Stimulated activated CD4-positive, alpha-beta T cell treated with anti-CD3 and anti-CD28 coated beads, Interleukin-4, amount 100 ng/mL, for 24 hours (primary cell): ENCODE data around the gene AGRP.
"Not testable (repeated sequence)": the region's sequence is repeated elsewhere in the genome, so short reads cannot be mapped to it uniquely, and the experiment has no call there.

ENCODE experiments used
- DNase-seq: peaks from one replicate; pipeline ENCODE4 v3.0.0-alpha.2; 2020

Gene AGRP

DNA sequence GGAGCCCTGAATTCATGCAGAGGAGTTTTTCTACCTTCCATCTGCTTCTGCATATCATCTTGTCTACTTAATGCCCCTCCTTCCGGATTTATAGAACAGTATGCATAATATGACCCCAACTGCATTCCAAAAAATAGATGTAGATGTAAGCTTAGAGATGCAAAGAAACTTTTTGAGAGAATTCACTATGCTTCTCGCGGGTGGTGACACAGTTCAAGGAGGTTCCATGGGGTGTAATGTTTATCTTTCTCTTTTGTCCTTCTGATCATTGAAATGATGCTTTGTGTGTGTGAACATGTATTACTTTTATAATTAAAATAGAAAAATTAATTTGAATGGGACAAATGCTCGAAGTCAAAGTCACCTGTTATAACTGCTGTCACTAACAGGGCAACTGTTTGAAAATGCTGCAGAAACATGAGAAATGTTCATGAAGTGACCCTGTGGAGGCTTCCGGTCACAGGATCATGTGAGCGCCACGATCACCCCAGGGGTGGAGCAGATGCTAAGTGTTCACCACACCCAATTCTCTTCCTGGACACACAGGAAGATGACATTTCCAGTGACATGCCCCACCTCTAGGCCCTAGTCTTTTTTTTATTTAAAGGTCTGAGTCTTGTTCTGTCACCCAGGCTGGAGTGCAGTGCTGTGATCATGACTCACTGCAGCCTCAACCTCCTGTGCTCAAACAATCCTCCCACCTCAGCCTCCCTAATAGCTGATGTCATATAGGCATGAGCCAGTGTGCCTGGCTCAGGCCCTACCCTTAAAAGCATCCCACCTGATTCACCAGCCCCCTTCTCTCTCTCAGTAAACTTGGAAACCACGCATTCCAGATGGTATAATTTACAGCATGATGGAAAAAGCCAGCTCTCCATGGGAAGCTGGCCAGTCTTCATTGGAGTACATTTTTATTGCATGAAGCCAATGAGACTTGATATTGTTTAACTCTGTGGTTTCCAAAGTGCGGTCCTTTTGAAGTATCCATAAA is 21.0 kb upstream of the AGRP start:
- peak; percentile 32 for DNase-seq

- no peak for DNase-seq
Measured at GRCh38 chr16:67499106-67499505, 15.8 kb upstream of the AGRP start.

DNA sequence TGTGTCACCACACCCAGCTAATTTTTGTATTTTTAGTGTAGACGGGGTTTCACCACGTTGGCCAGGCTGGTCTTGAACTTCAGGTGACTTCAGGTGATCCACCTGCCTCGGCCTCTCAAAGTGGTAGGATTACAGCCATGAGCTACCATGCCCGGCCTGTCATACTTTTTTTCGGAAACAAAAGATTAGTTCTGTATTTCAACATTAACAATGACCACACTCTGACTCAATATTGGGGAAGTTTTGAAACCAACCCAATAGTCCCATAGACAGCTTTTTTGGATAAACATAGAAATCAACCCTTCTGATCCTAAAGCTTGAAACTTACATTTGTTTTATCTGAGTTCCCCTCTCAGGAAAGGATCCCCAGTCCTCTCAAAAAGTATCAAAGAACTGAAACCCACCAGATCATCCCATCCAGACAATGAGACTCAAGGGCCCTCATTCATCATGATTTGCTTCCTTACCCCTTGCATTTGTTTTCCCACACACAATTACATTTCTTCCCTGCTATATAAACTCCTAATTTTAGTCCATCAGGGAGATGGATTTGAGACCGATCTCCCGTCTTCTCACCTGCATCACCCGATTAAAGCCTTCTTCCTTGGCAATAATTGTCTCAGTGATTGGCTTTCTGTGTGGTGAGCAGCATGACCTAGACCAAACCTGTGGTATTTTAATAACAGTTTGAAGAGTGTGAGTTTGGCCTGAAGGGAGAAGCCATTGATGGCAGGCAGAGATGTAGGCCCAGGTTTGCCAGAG is 7.2 kb upstream of the AGRP start:
- no peak for DNase-seq

DNA sequence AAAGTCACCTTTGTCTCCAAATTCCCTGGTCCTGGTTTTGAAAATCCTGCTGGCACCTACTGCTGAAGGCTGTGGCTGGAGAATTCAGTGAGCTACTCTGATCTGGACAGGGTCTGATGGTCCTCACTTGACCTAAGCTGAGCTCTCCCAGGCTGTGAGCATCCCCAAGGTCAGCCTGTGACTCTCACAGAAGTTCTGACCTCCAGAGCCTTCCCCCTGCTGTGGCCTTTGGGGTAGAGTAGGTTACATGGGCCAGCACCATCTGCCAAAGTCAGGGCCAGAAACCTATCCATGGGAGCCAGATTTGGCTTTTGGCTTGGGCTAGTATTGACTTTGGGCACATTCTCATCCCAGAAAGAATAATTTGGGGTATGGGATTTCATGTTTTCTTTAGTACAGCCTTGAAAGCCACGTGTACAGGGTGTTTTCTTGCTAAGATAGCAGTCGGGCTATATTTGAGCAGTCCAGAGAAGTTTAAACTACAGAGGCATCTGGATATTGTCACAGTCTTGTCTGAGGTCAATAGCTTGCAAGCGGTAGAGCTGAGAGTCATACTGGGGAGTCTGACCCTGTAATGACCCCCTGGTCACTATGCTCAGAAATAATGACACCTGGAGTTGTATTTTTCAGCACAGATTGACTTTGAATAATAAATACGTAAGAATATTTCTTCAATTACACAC is 6.2 kb upstream of the AGRP start:
- no peak for DNase-seq

DNA sequence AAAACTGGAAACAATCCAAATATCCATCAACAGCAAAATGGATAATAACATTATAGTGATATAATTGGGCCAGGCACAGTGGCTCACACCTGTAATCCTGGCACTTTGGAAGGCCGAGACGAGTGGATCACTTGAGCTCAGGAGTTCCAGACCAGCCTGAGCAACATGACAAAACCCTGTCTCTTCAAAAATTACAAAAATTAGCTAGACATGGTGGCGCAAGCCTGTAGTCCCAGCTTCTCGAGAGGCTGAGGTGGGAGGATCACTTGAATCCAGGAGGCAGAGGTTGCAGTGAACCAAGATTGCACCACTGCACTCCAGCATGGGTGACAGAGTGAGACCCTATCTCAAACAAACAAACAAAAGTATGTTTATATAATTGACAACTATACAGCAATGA is 4.2 kb upstream of the AGRP start:
- not testable (repeated sequence) for DNase-seq

GRCh38 chr16:67486805-67487204 is 3.5 kb upstream of the AGRP start:
- DNase-seq: no peak

DNA sequence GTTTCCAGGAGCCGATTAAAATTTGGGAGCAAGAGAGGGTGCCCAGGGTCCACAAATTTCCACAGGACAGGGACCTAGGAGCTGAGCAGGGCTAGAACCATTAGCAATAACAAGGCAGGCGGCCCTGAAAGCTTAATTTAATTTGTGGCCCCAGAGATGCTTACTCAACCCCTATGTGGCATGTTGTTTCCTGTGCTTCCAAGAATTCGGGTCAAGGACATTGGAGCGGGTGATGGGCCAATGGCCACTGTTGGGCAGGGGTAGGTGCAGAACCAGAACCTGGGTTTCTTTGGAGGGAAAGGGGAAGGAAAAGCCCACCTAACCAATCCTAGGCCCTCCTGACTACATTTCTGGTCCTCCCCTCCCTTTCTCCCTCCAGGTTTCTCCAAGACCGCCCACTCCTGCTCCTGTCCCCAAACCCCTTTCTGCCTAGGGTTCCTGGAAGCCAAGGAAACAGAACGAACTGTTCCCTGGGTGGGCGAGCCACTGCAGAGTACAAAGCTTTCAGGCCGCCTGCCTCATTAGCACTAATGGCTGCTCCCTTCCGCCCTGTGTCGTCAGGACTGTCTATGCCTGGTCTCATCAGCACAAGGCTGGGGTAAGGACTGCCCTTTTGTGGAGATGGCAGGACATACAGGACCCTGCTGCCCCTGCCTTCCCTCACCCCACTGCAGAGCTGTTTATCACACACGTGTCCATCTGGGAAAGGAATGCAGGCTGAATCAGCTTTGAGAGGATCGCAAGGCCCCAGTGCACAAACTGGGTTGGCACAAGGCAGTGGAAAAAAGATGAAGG is 581 bp upstream of the AGRP start:
- no peak for DNase-seq

- peak; percentile 6 for DNase-seq
Measured at GRCh38 chr16:67482233-67482924, 968 bp downstream of the AGRP start.

GRCh38 chr16:67481561-67482232 is 1.6 kb downstream of the AGRP start:
- peak; percentile 52 for DNase-seq

- peak; percentile 99 for DNase-seq
Measured at GRCh38 chr16:67480833-67481560, 2.4 kb downstream of the AGRP start, which contains the start of gene ATP6V0D1. Gene ATP6V0D1 (minus strand): TSS chr16:67481157. CDS start chr16:67481086, 71 bp downstream.

DNA sequence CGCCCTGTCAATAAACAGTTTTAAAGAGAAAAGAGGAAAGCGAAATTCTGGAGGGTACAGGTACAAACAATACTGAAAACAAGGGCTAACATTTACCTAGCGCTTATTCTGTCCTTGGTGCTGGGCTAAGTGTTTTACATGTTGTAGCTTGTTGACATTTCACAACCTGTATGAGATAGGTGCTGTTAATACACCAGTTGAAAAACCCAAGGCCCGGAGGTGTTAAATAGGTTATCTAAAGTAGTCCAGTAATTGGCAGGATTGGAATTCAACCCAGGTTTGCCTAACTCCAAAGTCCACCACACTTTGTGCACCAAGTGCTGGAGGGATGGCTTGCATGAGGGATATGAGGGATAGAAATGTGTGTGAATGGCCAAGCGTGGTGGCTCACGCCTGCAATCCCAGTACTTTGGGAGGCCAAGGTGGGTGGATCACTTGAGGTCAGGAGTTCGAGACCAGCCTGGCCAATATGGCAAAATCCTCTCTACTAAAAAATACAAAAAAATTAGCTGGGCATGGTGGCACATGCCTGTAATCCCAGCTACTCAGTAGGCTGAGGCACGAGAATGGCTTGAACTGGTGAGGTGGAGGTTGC is 5.3 kb downstream of the AGRP start:
- no peak for DNase-seq

- no peak for DNase-seq
Measured at GRCh38 chr16:67474551-67475455, 8.5 kb downstream of the AGRP start.

DNA sequence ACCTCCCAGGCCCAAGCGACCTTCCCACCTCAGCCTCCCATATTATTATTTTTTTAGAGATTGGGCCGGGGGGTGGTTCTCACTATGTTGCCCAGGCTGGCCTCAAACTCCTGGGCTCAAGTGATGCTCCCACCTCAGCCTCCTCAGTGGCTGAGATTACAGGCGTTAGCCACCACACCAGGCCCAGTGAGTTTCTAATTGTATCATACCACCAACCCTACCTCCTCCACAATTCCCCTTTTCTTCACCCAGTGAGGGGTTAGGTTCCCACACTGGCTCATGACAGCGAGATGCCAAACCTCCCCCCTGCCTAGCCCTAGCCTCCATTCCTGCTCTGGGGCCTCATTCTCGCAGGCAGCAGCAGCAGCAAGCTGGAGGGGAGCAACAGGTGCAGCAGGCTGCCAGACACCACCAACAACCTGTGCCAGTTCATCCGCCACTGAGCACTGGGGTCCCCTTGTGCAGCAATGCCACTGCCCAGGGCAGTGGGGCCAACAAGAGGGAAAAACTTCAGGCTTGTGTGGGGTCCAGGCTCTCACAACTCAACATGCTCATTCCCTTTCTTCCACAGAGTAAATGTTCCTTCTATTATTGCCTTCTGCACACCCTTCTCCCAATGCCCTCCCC is 11.5 kb downstream of the AGRP start:
- DNase-seq: no peak

- DNase-seq: no peak
Measured at GRCh38 chr16:67470359-67470758, 13.0 kb downstream of the AGRP start.

DNA sequence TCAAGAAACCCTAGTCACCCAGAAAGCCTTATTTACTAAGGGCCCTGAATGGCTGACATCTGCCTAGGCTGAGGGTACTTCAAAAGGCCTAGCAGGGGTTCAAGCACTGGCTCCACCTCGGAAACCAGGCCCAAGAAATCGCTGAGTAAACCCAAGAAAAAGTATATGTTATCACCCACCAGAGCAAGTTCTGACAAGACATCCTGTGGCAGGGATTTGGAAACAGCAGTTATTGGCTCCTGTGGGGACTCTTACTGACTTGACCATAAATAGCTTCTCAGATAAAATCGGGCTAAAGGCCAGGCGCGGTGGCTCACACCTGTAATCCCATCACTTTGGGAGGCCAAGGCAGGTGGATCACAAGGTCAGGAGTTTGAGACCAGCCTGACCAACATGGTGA is 14.6 kb downstream of the AGRP start:
- no peak for DNase-seq

DNA sequence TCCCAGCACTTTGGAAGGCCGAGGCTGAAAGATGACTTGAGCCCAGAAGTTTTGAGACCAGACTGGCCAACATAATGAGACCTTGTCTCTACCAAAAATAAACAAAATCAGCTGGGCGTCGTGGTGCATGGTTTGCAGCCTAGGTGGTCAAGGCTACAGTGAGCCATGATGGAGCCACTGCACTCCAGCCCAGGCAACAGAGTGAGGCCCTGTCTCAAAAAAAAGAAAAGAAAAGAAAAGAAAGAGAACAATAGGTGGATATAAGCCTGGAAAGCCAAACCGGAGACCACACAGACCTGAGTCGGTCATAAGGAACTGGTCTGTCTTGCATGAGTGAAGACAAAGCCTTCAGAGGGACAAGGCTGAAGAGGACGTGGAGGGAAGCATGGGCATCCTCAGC is 16.8 kb downstream of the AGRP start:
- no peak for DNase-seq

DNA sequence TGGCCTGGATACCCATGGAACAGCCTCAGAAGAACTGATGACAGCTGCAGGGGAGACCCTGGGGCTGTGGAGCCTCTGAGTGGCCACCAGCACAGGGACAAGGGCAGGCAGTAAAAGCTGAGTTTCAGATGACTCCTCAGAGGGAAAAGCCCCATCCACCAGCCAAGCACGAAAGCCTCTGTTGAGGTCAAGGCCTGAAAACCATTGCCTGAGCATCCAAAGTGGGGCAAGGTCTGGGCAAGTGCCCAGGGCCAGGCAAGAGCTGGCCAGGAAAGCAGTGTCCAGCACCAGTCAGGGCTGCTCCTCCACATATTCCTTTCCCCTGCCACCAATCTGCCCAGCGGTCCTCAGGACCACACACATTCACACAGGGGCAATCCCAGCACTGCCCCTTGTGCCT is 18.8 kb downstream of the AGRP start:
- DNase-seq: no peak

DNA sequence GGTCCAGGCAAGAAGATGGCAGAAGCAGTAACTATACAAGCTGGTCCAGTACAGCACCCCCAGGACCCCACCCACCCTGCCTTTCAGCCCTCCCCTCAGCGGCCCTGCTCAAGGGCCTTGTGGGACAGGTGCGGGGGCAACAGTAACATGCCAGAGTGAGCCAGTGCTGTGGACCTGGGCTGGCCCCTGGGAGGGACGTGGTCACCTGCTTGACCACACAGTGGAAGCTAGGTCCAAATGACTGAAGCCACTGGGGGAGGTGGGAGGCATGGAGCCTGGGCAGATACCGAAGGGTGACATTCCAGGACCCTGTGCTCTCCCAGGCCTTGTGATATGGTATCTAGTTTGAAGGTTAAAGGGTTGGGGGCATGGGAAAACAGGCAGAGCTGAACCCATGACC is 19.7 kb downstream of the AGRP start:
- DNase-seq: no peak
